ENCODE results near the gene DDB1. TPM values are rescaled to one million over a fixed set of nuclear protein-coding genes. Genes with fewer than 3 reads are reported as not detected.

The DDB1 gene
- total RNA-seq, 1 experiment from 2014 or later: 451 TPM

GRCh38 chr11:61357894-61358239, 25.0 kb upstream of the DDB1 start:
- CTCF ChIA-PET: no interaction called here
- POLR2A ChIA-PET (ENCODE audit: unreplicated experiment): no interaction called here
- Histone ChIP-seq H3K9me2 (replicated peaks; ENCODE audit: low read length) (no peaks in the 10 kb centered on the region), H3F3A (ENCODE audit: low read length, unreplicated experiment) (no peaks in the 10 kb centered on the region), H3K4me1 (ENCODE audit: insufficient read depth, low read length) (peaks cover 10% of the 10 kb centered on the region; the same call in 1 of the 2 replicates), H3K4me3 (ENCODE audit: low read length) (no peak overlapping the region), H3K9me3 (ENCODE audit: low read length) (no peaks in the 10 kb centered on the region), H3K27me3 (ENCODE audit: low read length) (no peaks in the 10 kb centered on the region), H3K9ac (ENCODE audit: low read length) (no peak overlapping the region), H4K20me1 (ENCODE audit: low read length) (no peaks in the 10 kb centered on the region), H3K4me2 (ENCODE audit: low read length) (no peak overlapping the region), H2AFZ (ENCODE audit: low read length) (no peak overlapping the region), H3K27ac (ENCODE audit: low read length) (no peak overlapping the region), H3K79me2 (ENCODE audit: low read length) (peaks cover 26% of the 10 kb centered on the region), H3K36me3 (ENCODE audit: low read depth, low read length) (peaks cover 4% of the 10 kb centered on the region; the same call in 1 of the 2 replicates)
- no TSS peak for BruUV-seq (replicated peaks)
- ATAC-seq (no peak), DNase-seq (no peak)
- TF ChIP-seq EZH2phosphoT487 (IDR thresholded peaks at IDR 0.05; ENCODE audit: borderline replicate concordance, low read length): no peak
- TF ChIP-seq CTCF (conservative IDR thresholded peaks at IDR 0.05; ENCODE audit: low read depth, low read length): no peak
- TF ChIP-seq EZH2 (IDR thresholded peaks at IDR 0.05; ENCODE audit: low read length, unreplicated experiment): no peak
- intact Hi-C loops (cut with micrococcal nuclease): no loop called here

- no peak for DNase-seq
- Histone ChIP-seq H3K9me2 (replicated peaks; ENCODE audit: low read length) (no peaks in the 10 kb centered on the region), H3K4me3 (ENCODE audit: low read length) (no peak overlapping the region), H3K27ac (ENCODE audit: low read length) (no peak overlapping the region), H2AFZ (ENCODE audit: low read length) (no peak overlapping the region), H4K20me1 (ENCODE audit: low read length) (no peaks in the 10 kb centered on the region), H3K79me2 (ENCODE audit: low read length) (peaks cover 21% of the 10 kb centered on the region), H3F3A (ENCODE audit: low read length, unreplicated experiment) (no peaks in the 10 kb centered on the region), H3K4me2 (ENCODE audit: low read length) (no peak overlapping the region), H3K9ac (ENCODE audit: low read length) (no peak overlapping the region), H3K27me3 (ENCODE audit: low read length) (no peaks in the 10 kb centered on the region), H3K9me3 (ENCODE audit: low read length) (no peaks in the 10 kb centered on the region), H3K36me3 (ENCODE audit: low read depth, low read length) (peaks cover 4% of the 10 kb centered on the region; the same call in 1 of the 2 replicates), H3K4me1 (ENCODE audit: insufficient read depth, low read length) (peaks cover 10% of the 10 kb centered on the region; the same call in 1 of the 2 replicates)
- ChIA-PET CTCF (no interaction called here), POLR2A (ENCODE audit: unreplicated experiment) (no interaction called here)
- no TSS peak for BruUV-seq (replicated peaks)
- ATAC-seq: no peak
- intact Hi-C loops (cut with micrococcal nuclease): no loop called here
- TF ChIP-seq EZH2 (IDR thresholded peaks at IDR 0.05; ENCODE audit: low read length, unreplicated experiment) (no peak), EZH2phosphoT487 (IDR thresholded peaks at IDR 0.05; ENCODE audit: borderline replicate concordance, low read length) (no peak), CTCF (conservative IDR thresholded peaks at IDR 0.05; ENCODE audit: low read depth, low read length) (no peak)
Observed at GRCh38 chr11:61357233-61357893, 24.5 kb upstream of the DDB1 start.

- TF ChIP-seq EZH2phosphoT487 (IDR thresholded peaks at IDR 0.05; ENCODE audit: borderline replicate concordance, low read length) (no peak), EZH2 (IDR thresholded peaks at IDR 0.05; ENCODE audit: low read length, unreplicated experiment) (no peak), CTCF (conservative IDR thresholded peaks at IDR 0.05; ENCODE audit: low read depth, low read length) (no peak)
- no peak overlapping the region for H3K9ac ChIP-seq (ENCODE audit: low read length)
- H3K4me2 ChIP-seq (ENCODE audit: low read length): no peak overlapping the region
- no peak overlapping the region for H3K4me3 ChIP-seq (ENCODE audit: low read length)
- no peak overlapping the region for H2AFZ ChIP-seq (ENCODE audit: low read length)
- ChIA-PET POLR2A (ENCODE audit: unreplicated experiment) (no interaction called here), CTCF (interaction anchor here (0.6 to 1.1 kb wide), 2 partner anchors 14 to 21 kb away, joined by 3 to 8 read pairs; no protein-coding TSS in a partner anchor)
- intact Hi-C loops (cut with micrococcal nuclease): no loop called here
- no peaks in the 10 kb centered on the region for H3K9me2 ChIP-seq (replicated peaks; ENCODE audit: low read length)
- H3K36me3 ChIP-seq (ENCODE audit: low read depth, low read length): peaks cover 4% of the 10 kb centered on the region; the same call in 1 of the 2 replicates
- H3K4me1 ChIP-seq (ENCODE audit: insufficient read depth, low read length): peaks cover 10% of the 10 kb centered on the region; the same call in 1 of the 2 replicates
- H4K20me1 ChIP-seq (ENCODE audit: low read length): no peaks in the 10 kb centered on the region
- no peaks in the 10 kb centered on the region for H3F3A ChIP-seq (ENCODE audit: low read length, unreplicated experiment)
- H3K9me3 ChIP-seq (ENCODE audit: low read length): no peaks in the 10 kb centered on the region
- peaks cover 19% of the 10 kb centered on the region for H3K79me2 ChIP-seq (ENCODE audit: low read length)
- no peak overlapping the region for H3K27ac ChIP-seq (ENCODE audit: low read length)
- no peak for DNase-seq
- H3K27me3 ChIP-seq (ENCODE audit: low read length): no peaks in the 10 kb centered on the region
- no peak for ATAC-seq
- BruUV-seq (replicated peaks): no TSS peak
Observed at GRCh38 chr11:61356706-61357105, 23.8 kb upstream of the DDB1 start.
